Ecto neural progenitor cell (in vitro differentiated cells): Measurements from ENCODE around the gene PAQR5.
A peak's percentile ranks its signal among the peaks of the same experiment; 100 is the strongest.

Experiments
- DNase-seq: peaks from one replicate; pipeline ENCODE4 v3.0.0-alpha.2; 2018; ENCODE audit warnings: low spot score

The PAQR5 gene

GRCh38 chr15:69392352-69392751 is 93.6 kb downstream of the PAQR5 start:
- no peak for DNase-seq

- DNase-seq, result no peak
Measured at GRCh38 chr15:69393831-69394491, 95.2 kb downstream of the PAQR5 start.

- peak; percentile 92 for DNase-seq
Measured at GRCh38 chr15:69394556-69395282, 96.0 kb downstream of the PAQR5 start.

- DNase-seq, result no peak
Measured at GRCh38 chr15:69395460-69395859, 96.7 kb downstream of the PAQR5 start.

- no peak for DNase-seq
Measured at GRCh38 chr15:69395991-69396390, 97.3 kb downstream of the PAQR5 start.

- DNase-seq, result no peak
Measured at GRCh38 chr15:69398491-69398891, 99.8 kb downstream of the PAQR5 start.

- no peak for DNase-seq
Measured at GRCh38 chr15:69400850-69401249, 102.1 kb downstream of the PAQR5 start.

- DNase-seq, result no peak
Measured at GRCh38 chr15:69402816-69403215, 104.1 kb downstream of the PAQR5 start.

GRCh38 chr15:69403594-69403993 is 104.9 kb downstream of the PAQR5 start:
- no peak for DNase-seq

- DNase-seq, result no peak
Measured at GRCh38 chr15:69405110-69405509, 106.4 kb downstream of the PAQR5 start.

- no peak for DNase-seq
Measured at GRCh38 chr15:69407719-69408400, 109.1 kb downstream of the PAQR5 start.

- no peak for DNase-seq
Measured at GRCh38 chr15:69408841-69409240, 110.1 kb downstream of the PAQR5 start.

GRCh38 chr15:69410248-69410874 is 111.6 kb downstream of the PAQR5 start:
- DNase-seq, result no peak

- no peak for DNase-seq
Measured at GRCh38 chr15:69412274-69412673, 113.6 kb downstream of the PAQR5 start.

- no peak for DNase-seq
Measured at GRCh38 chr15:69412701-69413100, 114.0 kb downstream of the PAQR5 start.

- peak; percentile 93 for DNase-seq
Measured at GRCh38 chr15:69413822-69414700, 115.3 kb downstream of the PAQR5 start, which contains the start of gene KIF23. TSS of gene KIF23 (plus strand) at chr15:69414349. CDS start at chr15:69414466, 117 bp downstream.

GRCh38 chr15:69414701-69415167 is 116.0 kb downstream of the PAQR5 start:
- DNase-seq, result peak; percentile 74

- DNase-seq, result no peak
Measured at GRCh38 chr15:69415381-69415780, 116.7 kb downstream of the PAQR5 start.

- no peak for DNase-seq
Measured at GRCh38 chr15:69417581-69417980, 118.9 kb downstream of the PAQR5 start.

- no peak for DNase-seq
Measured at GRCh38 chr15:69421498-69421897, 122.8 kb downstream of the PAQR5 start.

- DNase-seq, result no peak
Measured at GRCh38 chr15:69422336-69422895, 123.7 kb downstream of the PAQR5 start.
